SK-MEL-5 (cell line): ENCODE data around the gene TMEM234. TPM values are rescaled to one million over a fixed set of nuclear protein-coding genes. Genes with fewer than 3 reads are reported as not detected.
A peak's percentile ranks its signal among the peaks of the same experiment; 100 is the strongest.

Experiments
- DNase-seq: peaks from one replicate; pipeline ENCODE4 v3.0.0-alpha.2; 2016; ENCODE audit warnings: low read depth, low spot score
- in situ Hi-C: cut with HindIII; loops from 2 replicates; pipeline ENCODE4 v1.10.0; 2016; ENCODE audit warnings: low sequenced_read_pairs, high pct_unique_total_duplicates, low pct_unique_long_range_greater_than_20kb
- total RNA-seq: library from RNA; depleted of rRNA; stranded (reverse); fragments of >200 nt; shearing (Covaris generic); gene quantifications from 2 replicates; pipeline ENCODE4 v1.2.3, GENCODE V29; 2014

The TMEM234 gene
- total RNA-seq, 1 experiment from 2014 or later: 12.5 TPM

GRCh38 chr1:32208469-32208868 lies 13.7 kb downstream of the TMEM234 start:
- no peak for DNase-seq
- in situ Hi-C loops: no loop called here

GRCh38 chr1:32205401-32206370 lies 16.5 kb downstream of the TMEM234 start, which contains the start of gene IQCC:
Gene IQCC, plus strand, starts transcription at chr1:32205671. Its CDS starts 11 bp downstream, at chr1:32205682.
- DNase-seq: peak; percentile 73
- in situ Hi-C loops: no loop called here

- DNase-seq: no peak
- in situ Hi-C loops: no loop called here
Measured at GRCh38 chr1:32204943-32205361, 17.2 kb downstream of the TMEM234 start.

DNA sequence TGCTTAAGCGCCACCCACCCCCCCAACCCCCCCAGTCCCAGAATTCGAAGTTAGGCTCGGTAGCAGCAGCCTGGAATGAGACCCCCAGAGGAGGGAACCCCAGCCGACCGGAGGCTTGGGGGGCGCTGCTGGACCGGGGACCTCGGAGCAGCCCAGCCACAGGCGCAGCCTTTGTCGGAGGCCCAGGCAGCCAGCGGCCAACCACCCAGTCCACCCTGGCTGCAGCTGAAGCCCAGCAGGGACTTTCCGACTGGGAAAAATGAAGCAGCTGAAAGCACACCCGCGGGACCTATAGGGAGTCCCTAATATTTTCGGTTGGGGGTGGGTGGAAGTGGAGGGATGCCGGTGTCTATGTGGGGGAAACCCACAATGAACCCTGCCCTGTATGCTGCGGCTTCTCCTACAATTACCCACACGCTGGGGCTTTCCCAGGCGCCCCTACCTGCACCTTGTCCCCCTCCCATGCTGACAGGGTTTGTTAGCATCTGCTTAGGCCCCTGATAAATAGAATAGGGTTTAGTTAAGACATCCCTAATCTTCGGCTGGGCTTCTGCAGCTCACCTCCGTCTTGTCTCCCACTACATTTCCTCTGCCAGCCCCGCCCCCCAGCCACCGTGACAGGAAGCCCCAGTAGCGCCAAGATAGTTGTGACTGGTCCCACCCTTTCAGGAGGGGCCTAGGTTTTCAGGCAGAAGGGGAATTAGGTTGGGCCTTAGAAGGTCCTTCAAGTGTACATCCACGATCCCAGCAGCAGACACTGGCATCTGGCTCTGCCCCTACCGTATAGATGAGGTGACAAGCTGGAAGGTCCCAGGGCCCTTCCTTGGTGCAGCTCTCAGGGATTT lies 20.9 kb downstream of the TMEM234 start:
- DNase-seq: no peak
- in situ Hi-C loops: no loop called here

GRCh38 chr1:32200226-32201010 lies 21.7 kb downstream of the TMEM234 start, which contains the start of gene CCDC28B:
Gene CCDC28B, plus strand, starts transcription at chr1:32200595. Its CDS starts 1,341 bp downstream, at chr1:32201936.
- peak; percentile 51 for DNase-seq

DNA sequence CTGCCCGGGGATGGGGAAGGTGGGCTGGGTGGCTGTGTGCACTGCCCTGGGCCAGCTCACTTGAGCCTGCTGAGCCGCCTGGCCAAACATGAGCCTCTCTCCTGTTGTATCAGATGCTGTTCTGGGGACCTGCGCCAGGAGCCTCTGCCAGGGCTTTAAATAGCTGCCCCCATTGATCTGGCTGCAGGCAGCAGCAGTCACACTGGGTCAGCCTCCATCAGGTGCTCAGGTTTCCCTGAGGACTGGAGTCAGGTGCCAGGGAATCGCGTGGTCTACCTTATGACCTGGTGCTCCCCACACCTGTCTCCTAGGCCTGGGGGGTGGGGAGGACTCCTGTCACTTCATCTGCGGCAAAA lies 22.5 kb downstream of the TMEM234 start:
- in situ Hi-C loops: no loop called here
- no peak for DNase-seq

More at GRCh38 chr1:32200226-32201010, 21.7 kb downstream of the TMEM234 start, which contains the start of gene CCDC28B:
- in situ Hi-C loops: no loop called here

DNA sequence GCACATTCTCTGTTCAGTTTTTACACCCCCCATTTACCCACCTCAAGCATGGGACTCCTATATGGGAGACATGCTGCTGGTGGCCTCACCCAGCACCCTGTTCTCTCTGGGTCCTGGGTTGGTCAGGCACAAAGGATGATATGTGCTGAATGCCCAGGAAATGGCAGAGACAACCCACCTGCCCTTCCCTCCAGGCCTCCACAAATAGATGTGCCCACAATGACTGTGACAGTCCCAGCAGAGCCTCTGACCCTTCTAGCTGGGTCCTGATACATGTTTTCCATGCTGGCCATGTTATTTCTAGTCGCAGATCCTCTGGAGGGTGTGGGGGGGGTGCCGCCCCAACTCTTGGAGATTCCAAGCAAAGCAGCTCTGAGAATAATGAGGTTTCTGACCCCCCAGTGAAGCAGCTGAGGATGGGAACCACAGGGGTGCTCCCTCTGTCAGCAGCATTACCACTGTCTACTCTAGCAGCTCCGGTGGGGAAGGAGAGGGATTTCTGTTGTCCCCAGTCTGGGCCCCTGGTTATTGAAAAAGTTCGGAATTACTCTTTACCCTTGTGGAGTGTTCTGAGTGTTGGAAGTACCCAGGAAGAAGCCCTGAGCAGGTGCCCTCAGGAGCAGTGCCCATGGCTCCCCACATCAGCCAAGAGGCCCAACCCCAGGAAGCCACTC lies 23.0 kb downstream of the TMEM234 start:
- in situ Hi-C loops: no loop called here
- no peak for DNase-seq

GRCh38 chr1:32198237-32199042 lies 23.7 kb downstream of the TMEM234 start:
- in situ Hi-C loops: no loop called here
- DNase-seq: no peak

DNA sequence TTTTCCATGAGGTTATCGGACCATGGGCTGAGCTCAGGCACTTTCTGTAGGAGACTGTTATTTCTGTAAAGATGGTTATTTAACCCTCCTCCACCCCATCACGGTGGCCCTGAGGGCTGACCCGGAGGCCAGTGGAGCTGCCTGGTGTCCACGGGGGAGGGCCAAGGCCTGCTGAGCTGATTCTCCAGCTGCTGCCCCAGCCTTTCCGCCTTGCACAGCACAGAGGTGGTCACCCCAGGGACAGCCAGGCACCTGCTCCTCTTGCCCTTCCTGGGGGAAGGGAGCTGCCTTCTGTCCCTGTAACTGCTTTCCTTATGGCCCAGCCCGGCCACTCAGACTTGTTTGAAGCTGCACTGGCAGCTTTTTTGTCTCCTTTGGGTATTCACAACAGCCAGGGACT lies 24.3 kb downstream of the TMEM234 start:
- in situ Hi-C loops: no loop called here
- DNase-seq: no peak

DNA sequence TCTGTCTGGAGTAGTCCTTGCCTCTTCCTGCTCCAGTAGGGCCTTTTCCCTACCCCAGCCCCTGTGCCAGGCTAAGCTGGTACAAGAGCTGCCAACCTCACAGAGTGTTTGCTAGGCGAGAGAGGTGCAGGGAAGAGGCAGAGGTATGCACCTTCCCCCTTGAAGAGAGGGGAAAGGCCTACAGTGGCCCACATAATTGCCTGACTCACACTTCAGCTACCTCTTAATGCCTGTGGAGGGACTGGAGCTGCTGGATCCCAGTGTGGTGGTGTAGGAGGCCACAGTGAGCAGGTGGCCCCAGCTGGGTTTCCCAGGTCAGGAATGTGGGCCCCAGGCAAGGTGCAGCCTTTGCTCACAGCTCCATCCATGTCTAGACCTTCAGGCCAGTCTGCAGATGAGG lies 25.1 kb downstream of the TMEM234 start:
- no peak for DNase-seq
- in situ Hi-C loops: no loop called here

- no peak for DNase-seq
- in situ Hi-C loops: no loop called here
Measured at GRCh38 chr1:32195972-32196823, 26.0 kb downstream of the TMEM234 start.

- in situ Hi-C loops: no loop called here
- no peak for DNase-seq
Measured at GRCh38 chr1:32195531-32195930, 26.6 kb downstream of the TMEM234 start.

DNA sequence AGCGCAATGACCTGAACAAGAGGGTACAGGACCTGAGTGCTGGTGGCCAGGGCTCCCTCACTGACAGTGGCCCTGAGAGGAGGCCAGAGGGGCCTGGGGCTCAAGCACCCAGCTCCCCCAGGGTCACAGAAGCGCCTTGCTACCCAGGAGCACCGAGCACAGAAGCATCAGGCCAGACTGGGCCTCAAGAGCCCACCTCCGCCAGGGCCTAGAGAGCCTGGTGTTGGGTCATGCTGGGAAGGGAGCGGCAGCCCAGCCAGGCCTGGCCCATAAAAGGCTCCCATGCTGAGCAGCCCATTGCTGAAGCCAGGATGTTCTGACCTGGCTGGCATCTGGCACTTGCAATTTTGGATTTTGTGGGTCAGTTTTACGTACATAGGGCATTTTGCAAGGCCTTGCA lies 27.2 kb downstream of the TMEM234 start:
- in situ Hi-C loops: no loop called here
- DNase-seq: no peak

DNA sequence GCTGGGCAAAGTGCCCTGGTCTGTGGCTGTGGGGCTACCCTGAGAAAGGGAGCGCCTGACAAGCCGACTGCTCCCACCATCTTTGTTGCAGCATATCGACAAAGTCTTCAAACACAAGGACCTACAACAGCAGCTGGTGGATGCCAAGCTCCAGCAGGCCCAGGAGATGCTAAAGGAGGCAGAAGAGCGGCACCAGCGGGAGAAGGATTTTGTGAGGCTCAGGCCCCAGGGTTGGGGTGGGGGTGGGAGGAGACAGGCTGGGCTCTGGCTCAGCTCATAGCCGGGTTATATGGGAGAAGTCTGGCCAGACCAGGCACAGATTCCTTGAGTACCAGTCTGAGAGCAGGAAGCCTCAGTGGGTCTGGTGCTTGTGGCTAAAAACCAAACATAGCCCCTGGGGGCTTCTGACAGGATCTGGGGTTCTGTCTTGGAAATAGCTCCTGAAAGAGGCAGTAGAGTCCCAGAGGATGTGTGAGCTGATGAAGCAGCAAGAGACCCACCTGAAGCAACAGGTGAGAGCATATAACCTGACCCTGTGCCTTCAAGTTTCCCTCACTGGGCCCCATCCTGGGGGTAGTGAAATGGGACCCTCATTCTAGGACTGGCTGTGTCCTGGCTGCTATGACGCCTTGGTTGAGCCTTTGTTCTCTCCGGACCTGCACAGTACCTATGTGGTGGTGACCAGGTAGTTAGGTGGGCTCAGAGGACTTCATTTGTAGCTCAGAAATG lies 29.8 kb downstream of the TMEM234 start:
- no peak for DNase-seq
- in situ Hi-C loops: no loop called here

DNA sequence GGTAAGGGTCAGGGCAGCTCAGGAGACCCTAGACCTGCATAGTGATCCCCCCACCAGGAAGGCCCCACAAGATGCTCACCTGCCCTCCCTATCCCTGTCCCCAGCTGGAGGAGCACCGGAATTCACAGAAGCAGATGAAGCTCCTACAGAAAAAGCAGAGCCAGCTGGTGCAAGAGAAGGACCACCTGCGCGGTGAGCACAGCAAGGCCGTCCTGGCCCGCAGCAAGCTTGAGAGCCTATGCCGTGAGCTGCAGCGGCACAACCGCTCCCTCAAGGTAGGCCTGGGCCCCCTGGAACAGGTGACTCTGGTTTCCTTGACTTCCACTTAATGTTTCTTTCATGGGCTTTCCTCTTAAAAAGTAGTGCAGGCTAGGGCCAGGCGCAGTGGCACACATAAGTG lies 34.3 kb downstream of the TMEM234 start:
- DNase-seq: no peak
- in situ Hi-C loops: no loop called here
